NCI-H748 (cell line): ENCODE results near the gene TMIGD1.

ENCODE experiments used
- DNase-seq: peaks from one replicate; lab custom pipeline; 2025; ENCODE audit not compliant: unreplicated experiment; lab: John Stamatoyannopoulos, UW

The TMIGD1 gene

DNA sequence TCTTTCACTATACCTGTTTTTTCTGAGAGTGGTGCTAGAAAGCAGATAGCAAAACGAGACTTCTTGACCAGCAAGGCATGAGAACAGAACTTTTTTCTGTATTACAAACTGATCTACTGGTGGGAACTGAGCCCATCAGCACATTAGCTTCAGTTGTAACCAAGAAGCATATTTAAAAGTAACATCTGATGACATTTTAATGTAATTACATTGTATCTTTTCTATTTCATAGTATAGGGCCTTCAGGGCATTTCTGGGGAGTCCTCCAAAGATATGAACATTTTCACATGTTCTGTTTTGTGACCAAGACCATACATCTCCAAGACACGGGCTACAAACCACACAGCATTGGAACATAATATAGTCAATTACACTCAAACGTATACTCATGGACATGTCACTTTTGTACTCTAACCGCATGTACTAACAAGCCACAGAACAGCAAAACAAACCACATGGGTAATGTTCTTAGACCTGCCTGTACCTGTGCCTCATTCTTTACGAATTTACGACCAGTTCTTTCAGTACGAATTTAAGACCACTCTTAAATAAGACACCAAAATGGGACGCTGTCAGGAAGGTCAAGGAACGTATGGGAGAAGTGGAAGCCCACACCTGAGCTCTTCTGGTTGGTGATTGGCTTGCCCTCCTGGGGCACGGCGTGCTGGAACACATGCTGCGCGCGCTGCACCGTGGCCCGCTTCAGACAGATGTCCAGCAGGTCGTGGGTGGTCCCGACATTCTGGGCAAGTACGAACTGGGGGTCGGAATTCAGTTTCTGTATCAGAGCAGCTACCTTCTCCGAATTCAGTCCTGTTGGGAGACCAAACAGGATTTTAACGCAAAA lies 42.9 kb downstream of the TMIGD1 start:
- DNase-seq: peak; percentile 63

DNA sequence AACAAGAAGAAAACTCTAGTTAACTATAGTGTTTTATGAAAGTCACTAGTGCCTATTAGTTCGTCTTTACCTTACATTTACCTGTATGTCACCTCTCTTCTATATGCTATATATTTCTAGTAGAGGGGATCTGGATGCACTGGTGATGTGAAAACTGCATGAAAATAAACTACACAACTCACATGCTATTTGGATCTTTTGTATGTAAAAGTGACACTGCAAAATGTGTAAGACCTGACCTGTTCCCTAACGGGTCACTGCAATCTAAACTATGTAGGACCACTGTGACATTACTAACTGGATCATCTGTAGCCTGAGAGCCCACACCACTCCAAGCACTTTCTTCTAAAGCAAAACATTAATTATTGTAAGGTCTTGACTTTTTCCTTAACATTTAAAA lies 43.8 kb downstream of the TMIGD1 start:
- DNase-seq: no peak

DNA sequence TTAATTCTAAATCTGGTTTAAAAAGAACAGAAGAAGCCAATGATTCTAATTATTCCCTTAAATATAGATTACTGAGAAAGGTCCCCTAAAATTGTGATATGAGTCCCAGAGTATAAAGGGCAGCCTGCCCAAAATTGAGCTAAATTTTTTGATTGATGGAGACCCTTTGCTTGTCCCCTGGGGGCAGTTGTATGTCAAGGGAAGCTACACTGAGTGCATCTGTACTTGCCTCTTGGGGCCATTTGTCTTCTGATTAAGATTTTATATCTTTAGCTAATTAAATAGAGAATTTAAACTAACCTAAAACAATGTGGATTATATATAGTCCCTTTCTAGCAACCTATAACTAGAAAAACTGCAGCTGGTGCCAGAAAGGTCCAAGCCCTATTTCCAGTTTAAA lies 54.7 kb downstream of the TMIGD1 start:
- no peak for DNase-seq

DNA sequence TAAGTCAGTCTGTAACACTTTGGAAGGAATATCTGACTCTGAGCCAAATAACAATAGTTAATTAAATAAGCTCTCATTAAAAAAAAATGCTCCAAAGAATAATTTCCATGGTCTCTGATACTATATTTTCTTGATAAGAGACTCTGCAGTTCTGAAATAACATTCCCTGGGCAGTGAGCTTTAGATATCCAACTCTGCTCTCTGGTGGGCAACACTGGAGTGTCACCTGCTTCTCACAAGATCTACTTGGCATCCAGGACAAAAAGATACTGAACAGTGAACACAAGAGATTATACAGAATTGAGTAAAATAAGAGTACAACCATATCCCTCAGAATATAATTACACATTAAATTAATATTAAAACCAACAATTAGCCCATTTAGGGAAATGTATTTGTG lies 55.8 kb downstream of the TMIGD1 start:
- DNase-seq: peak; percentile 47

DNA sequence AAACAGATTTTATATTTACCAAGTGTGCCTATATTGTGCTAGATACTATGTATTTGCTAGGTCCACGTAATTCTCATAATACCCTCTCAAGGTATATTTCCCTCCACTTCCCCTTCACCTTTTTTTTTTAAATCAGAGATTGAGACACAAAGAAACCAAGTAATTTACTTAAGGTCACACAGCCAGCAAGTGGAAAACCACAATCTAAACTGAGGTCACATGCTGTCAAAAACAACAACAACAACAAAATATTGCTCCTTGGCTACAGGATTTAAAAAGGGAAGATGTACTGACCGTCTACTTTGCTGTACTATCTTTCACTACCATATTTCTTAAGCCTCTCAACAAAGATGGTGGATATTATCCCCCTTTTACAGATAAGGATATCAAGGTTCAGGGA lies 57.9 kb downstream of the TMIGD1 start:
- no peak for DNase-seq

DNA sequence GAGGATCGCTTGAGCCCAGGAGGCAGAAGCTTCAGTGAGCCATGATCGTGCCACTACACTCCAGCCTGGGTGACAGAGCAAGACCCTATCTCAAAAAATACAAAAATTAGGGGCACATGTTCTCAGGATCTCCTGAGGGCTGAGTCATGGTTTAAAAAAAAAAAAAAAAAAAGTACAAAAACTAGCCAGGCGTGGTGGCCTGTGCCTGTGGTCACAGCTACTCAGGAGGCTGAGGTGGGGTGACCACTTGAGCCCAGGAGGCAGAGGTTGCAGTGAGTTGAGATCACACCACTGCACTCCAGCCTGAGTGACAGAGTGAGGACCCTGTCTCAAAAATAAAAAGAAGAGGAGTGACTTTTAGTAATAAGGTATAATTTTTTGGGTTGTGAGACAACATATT lies 59.0 kb downstream of the TMIGD1 start:
- DNase-seq: no peak

DNA sequence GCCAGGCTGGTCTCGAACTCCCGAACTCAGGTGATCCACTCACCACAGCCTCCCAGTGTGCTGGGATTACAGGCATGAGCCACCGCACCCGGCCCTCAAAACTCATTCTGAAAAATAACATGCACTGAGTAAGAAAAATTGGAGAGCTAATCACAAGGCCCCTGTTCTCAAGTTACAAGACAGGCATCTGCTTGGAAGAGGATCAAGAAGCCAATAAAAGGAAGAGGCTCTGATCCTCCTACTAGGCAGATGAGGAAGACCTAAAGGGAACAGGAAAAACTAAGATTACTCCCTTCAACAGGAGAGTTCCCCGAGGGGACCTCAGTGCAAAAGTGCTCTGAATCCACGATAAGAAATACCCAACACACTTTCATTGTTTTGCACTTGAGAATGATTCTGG lies 60.5 kb downstream of the TMIGD1 start:
- DNase-seq: no peak

DNA sequence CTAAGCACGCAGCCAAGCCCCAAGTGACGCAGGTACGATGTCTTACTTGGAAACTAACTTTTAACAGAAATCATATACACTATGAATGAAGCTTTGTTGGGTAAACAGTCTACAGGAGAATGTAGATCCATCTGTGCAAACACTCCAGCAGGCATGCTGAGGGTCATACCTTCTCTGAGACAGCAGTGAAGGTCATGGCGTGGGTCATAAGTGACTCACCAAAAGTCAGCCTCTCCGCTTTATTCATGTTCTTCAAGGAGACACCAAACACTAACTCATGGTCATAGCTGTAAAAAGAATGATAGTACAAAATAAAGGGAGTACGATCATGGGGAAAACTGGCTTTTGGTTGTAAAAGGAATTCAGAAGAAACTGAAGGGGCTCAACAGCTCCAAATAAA lies 62.8 kb downstream of the TMIGD1 start:
- no peak for DNase-seq

DNA sequence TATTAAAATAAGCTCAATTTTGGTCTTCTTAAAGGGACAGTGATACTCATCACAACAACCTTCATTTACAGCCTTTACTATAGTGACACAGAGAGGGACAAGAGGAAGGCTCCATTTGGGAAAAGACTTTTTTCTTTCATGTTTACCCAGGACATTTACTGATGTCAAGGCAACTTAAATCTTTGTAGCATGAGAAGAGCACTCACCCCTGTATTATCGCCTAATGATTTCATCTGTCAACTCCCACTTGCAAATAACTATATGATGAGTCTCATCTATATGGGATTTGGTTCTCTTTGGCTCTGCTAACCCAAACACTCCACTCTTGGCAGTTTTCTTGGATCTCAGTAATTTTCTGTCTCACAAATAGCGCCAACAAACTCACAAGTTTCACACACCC lies 66.2 kb downstream of the TMIGD1 start:
- no peak for DNase-seq
